Neural cell (in vitro differentiated cells): Measurements from ENCODE around the gene TRAF3. TPM values are rescaled to one million over a fixed set of nuclear protein-coding genes. Genes with fewer than 3 reads are reported as not detected.

Experiments used
- H2AFZ ChIP-seq: fragments of 200-600, 300-800 bp; sonication (generic), shearing (Covaris generic); 2 replicates; pipeline ENCODE4 v1.6.0; 2014; ENCODE audit warnings: low read depth, mild to moderate bottlenecking, antibody characterized with exemption, low read length, moderate library complexity
- H3F3A ChIP-seq: fragments of 200-600 bp; shearing (Covaris generic); 2 replicates; pipeline ENCODE4 v1.6.1; 2016; ENCODE audit warnings: mild to moderate bottlenecking, moderate library complexity, mixed read lengths, antibody characterized with exemption, low read length; ENCODE audit not compliant: insufficient read depth, poor library complexity, severe bottlenecking
- H3K27ac ChIP-seq: fragments of 200-600, 300-800 bp; sonication (generic), shearing (Covaris generic); 2 replicates; pipeline ENCODE4 v1.5.1; 2014; ENCODE audit warnings: mild to moderate bottlenecking, low read length, moderate library complexity
- H3K27me3 ChIP-seq: fragments of 300-800, 200-600 bp; sonication (generic), shearing (Covaris generic); 2 replicates; pipeline ENCODE4 v1.6.0; 2014; ENCODE audit warnings: mild to moderate bottlenecking, low read depth, low read length, moderate library complexity; ENCODE audit not compliant: insufficient read depth
- H3K36me3 ChIP-seq: fragments of 300-800, 200-600 bp; sonication (generic), shearing (Covaris generic); 2 replicates; pipeline ENCODE4 v1.5.1; 2014; ENCODE audit warnings: mild to moderate bottlenecking, antibody characterized with exemption, low read length, moderate library complexity; ENCODE audit not compliant: insufficient read depth
- H3K4me2 ChIP-seq: fragments of 300-800, 200-600 bp; sonication (generic), shearing (Covaris generic); 2 replicates; pipeline ENCODE4 v1.6.0; 2014; ENCODE audit warnings: mild to moderate bottlenecking, low read length
- H3K4me3 ChIP-seq: fragments of 300-800, 200-600 bp; sonication (generic), shearing (Covaris generic); 2 replicates; pipeline ENCODE4 v1.5.1; 2014; ENCODE audit warnings: mild to moderate bottlenecking, low read length, moderate library complexity
- H3K79me2 ChIP-seq: fragments of 200-600 bp; shearing (Covaris generic); replicated peaks from 2 replicates; pipeline ENCODE4 v1.6.0; 2014; ENCODE audit warnings: mild to moderate bottlenecking, low read length, moderate library complexity; ENCODE audit not compliant: insufficient read depth
- H3K9ac ChIP-seq: fragments of 300-800, 200-600 bp; sonication (generic), shearing (Covaris generic); 2 replicates; pipeline ENCODE4 v1.6.1; 2016; ENCODE audit warnings: mild to moderate bottlenecking, low read length, mixed read lengths
- H3K9me2 ChIP-seq: fragments of 200-600 bp; shearing (Covaris generic); 2 replicates; pipeline ENCODE4 v1.6.1; 2016; ENCODE audit warnings: mild to moderate bottlenecking, low read length, mixed read lengths; ENCODE audit not compliant: insufficient read depth
- H3K9me3 ChIP-seq: fragments of 200-600, 300-800 bp; sonication (generic), shearing (Covaris generic); 2 replicates; pipeline ENCODE4 v1.6.1; 2016; ENCODE audit warnings: mild to moderate bottlenecking, mixed run types, low read length, moderate library complexity, mixed read lengths
- H4K20me1 ChIP-seq: fragments of 200-600 bp; shearing (Covaris generic); 2 replicates; pipeline ENCODE4 v1.6.1; 2016; ENCODE audit warnings: mild to moderate bottlenecking, mixed run types; ENCODE audit not compliant: insufficient read depth
- EP300 ChIP-seq: fragments of 450-650 bp; conservative IDR thresholded peaks from 2 replicates; pipeline ENCODE4 v1.6.1; 2014; ENCODE audit warnings: antibody characterized with exemption, mild to moderate bottlenecking, moderate library complexity; ENCODE audit not compliant: poor library complexity, severe bottlenecking
- EZH2 ChIP-seq: fragments of 200-600, 300-800 bp; shearing (Covaris generic), sonication (generic); IDR thresholded peaks from 2 replicates; pipeline ENCODE4 v1.6.1; 2014; ENCODE audit warnings: antibody characterized with exemption, low read length, borderline replicate concordance, mild to moderate bottlenecking; ENCODE audit not compliant: insufficient read depth, poor library complexity, severe bottlenecking
- MXI1 ChIP-seq: fragments of 450-650 bp; conservative IDR thresholded peaks from 2 replicates; pipeline ENCODE4 v1.6.1; 2014; ENCODE audit warnings: antibody characterized with exemption, mild to moderate bottlenecking; ENCODE audit not compliant: poor library complexity, severe bottlenecking
- POLR2AphosphoS5 ChIP-seq: IDR thresholded peaks from 2 replicates; pipeline ENCODE4 v1.6.1; 2012
- RAD21 ChIP-seq: fragments of 450-650 bp; conservative IDR thresholded peaks from 2 replicates; pipeline ENCODE4 v1.6.1; 2014; ENCODE audit warnings: antibody characterized with exemption, mild to moderate bottlenecking, moderate library complexity
- REST ChIP-seq: IDR thresholded peaks from 2 replicates; pipeline ENCODE4 v1.6.1; 2012; ENCODE audit warnings: borderline replicate concordance
- SMC3 ChIP-seq: fragments of 450-650 bp; conservative IDR thresholded peaks from 2 replicates; pipeline ENCODE4 v1.6.1; 2014; ENCODE audit warnings: antibody characterized with exemption, mild to moderate bottlenecking, moderate library complexity; ENCODE audit not compliant: poor library complexity
- TAF1 ChIP-seq: IDR thresholded peaks from 2 replicates; pipeline ENCODE4 v1.6.1; 2012; ENCODE audit warnings: low read depth
- polyA plus RNA-seq: library from polyadenylated mRNA; depleted of rRNA; stranded (reverse); fragments of >200 nt; gene quantifications from 2 replicates; pipeline ENCODE4 v1.2.3, GENCODE V29; 2014
- TF ChIP-seq, protein P1 (sequence below): fragments of 450-650 bp; IDR thresholded peaks from 2 replicates; pipeline ENCODE4 v1.5.1; 2014; ENCODE audit warnings: antibody characterized with exemption, mild to moderate bottlenecking, moderate library complexity; ENCODE audit not compliant: poor library complexity, severe bottlenecking

Gene TRAF3
- polyA plus RNA-seq, 1 donor from 2014 or later: 13.3 TPM

DNA sequence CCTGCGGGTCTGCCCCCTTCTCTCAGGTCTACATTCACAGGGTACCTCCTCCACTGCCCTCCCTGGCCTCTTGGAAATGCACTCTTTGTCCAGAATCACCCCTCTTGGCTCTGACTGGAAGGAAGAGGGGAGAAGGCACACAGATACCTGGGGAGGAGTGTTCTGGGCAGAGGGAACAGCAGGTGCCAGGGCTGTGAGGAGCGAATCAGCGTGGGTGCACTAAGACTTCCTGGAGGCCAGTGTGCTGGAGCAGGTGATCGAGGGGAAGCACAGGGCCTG, 8.3 kb upstream of the TRAF3 start:
- TF ChIP-seq TAF1 (no peak), EZH2 (no peak), POLR2AphosphoS5 (no peak), RAD21 (no peak), MXI1 (no peak), EP300 (no peak), REST (no peak), SMC3 (no peak)
- TF ChIP-seq, protein P1, sequence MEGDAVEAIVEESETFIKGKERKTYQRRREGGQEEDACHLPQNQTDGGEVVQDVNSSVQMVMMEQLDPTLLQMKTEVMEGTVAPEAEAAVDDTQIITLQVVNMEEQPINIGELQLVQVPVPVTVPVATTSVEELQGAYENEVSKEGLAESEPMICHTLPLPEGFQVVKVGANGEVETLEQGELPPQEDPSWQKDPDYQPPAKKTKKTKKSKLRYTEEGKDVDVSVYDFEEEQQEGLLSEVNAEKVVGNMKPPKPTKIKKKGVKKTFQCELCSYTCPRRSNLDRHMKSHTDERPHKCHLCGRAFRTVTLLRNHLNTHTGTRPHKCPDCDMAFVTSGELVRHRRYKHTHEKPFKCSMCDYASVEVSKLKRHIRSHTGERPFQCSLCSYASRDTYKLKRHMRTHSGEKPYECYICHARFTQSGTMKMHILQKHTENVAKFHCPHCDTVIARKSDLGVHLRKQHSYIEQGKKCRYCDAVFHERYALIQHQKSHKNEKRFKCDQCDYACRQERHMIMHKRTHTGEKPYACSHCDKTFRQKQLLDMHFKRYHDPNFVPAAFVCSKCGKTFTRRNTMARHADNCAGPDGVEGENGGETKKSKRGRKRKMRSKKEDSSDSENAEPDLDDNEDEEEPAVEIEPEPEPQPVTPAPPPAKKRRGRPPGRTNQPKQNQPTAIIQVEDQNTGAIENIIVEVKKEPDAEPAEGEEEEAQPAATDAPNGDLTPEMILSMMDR: no peak
- Histone ChIP-seq H3K27me3 (no peaks in the 10 kb centered on the region), H3K79me2 (no peaks in the 10 kb centered on the region), H3K9ac (no peak overlapping the region), H3F3A (no peaks in the 10 kb centered on the region), H3K4me3 (no peak overlapping the region), H3K36me3 (no peaks in the 10 kb centered on the region), H3K4me2 (no peak overlapping the region), H3K9me3 (no peaks in the 10 kb centered on the region), H4K20me1 (no peaks in the 10 kb centered on the region), H2AFZ (no peak overlapping the region), H3K9me2 (no peaks in the 10 kb centered on the region), H3K27ac (no peak overlapping the region)

DNA sequence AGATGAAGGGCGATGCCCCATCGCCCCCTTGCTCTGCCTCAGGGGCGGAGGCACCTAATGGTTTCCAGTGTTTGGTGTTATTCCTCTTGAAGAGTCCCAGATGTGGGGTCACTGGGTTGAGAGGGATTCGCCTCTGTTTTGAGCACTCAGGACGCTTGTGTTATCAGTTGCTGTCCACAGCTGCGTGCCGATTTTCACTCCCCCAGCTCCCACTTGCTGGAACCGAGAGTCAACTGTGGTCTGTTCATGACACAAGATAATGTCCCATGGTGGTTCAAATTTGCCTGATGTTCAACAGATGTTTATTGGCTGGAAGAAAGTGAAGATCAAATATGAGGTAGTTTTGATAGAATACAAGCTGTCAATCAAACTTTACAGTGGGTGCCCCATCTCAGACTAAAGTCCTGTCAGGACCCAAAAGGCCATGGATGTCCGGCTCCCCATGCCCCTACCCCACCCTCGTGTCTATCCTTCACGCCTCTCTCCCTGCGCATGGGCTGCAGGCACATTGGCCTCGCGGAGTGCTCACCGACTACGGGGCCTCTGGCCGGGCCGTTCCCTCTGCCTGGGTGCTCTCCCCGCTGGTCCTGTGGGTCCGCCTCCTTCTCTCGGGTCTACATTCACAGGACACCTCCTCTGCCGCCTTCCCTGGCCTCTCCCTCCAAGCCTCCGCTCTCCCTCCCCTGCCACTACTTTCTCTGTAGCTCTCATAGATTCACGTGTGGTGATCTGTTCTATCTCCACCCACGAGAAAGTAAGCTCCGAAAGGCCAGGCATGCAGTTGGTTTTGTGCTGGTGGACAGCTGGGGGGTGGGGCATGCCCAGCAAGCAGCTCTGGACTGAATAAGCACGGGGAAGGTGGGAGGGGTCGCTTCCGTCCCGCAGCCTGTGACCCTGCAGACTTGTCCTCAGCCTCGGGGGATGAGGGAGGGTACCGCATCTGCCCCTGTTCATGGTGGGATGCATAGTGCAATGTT, 6.8 kb upstream of the TRAF3 start:
- H2AFZ ChIP-seq: no peak overlapping the region
- no peaks in the 10 kb centered on the region for H3K79me2 ChIP-seq
- no peak overlapping the region for H3K27ac ChIP-seq
- no peaks in the 10 kb centered on the region for H3K9me3 ChIP-seq
- no peaks in the 10 kb centered on the region for H3K9me2 ChIP-seq
- no peaks in the 10 kb centered on the region for H4K20me1 ChIP-seq
- no peaks in the 10 kb centered on the region for H3F3A ChIP-seq
- H3K36me3 ChIP-seq: no peaks in the 10 kb centered on the region
- no peak overlapping the region for H3K9ac ChIP-seq
- no peaks in the 10 kb centered on the region for H3K27me3 ChIP-seq
- no peak overlapping the region for H3K4me2 ChIP-seq
- no peak for TF ChIP-seq MXI1
- no peak for TF ChIP-seq TAF1
- no peak for TF ChIP-seq POLR2AphosphoS5
- no peak for TF ChIP-seq REST
- TF ChIP-seq EZH2: no peak
- no peak for TF ChIP-seq SMC3
- TF ChIP-seq, protein P1: no peak
- TF ChIP-seq RAD21: no peak
- no peak for TF ChIP-seq EP300
- H3K4me3 ChIP-seq: no peak overlapping the region
